Smooth muscle cell (in vitro differentiated cells): ENCODE measurements around the gene VENTX. TPM values are rescaled to one million over a fixed set of nuclear protein-coding genes. Genes with fewer than 3 reads are reported as not detected.

Experiments
- DNase-seq: peaks from one replicate; lab custom pipeline; 2025; ENCODE audit not compliant: unreplicated experiment; lab: John Stamatoyannopoulos, UW
- H2AFZ ChIP-seq: fragments of 200-600 bp; sonication (generic); 2 replicates; pipeline ENCODE4 v1.6.0; 2016; ENCODE audit warnings: antibody characterized with exemption, low read depth, mild to moderate bottlenecking
- H3F3A ChIP-seq: fragments of 200-600 bp; sonication (generic); 2 replicates; pipeline ENCODE4 v1.6.0; 2017; ENCODE audit warnings: antibody characterized with exemption, low read depth
- H3K27ac ChIP-seq: fragments of 200-600 bp; sonication (generic); 2 replicates; pipeline ENCODE4 v1.5.1; 2016; ENCODE audit warnings: low read depth, mild to moderate bottlenecking
- H3K27me3 ChIP-seq: fragments of 200-600 bp; sonication (generic); 2 replicates; pipeline ENCODE4 v1.6.1; 2016; ENCODE audit warnings: low read depth, mild to moderate bottlenecking
- H3K36me3 ChIP-seq: fragments of 200-600 bp; sonication (generic); 2 replicates; pipeline ENCODE4 v1.5.1; 2016; ENCODE audit warnings: low read depth
- H3K4me1 ChIP-seq: fragments of 200-600 bp; sonication (generic); 2 replicates; pipeline ENCODE4 v1.5.1; 2016; ENCODE audit warnings: low read depth
- H3K4me2 ChIP-seq: fragments of 200-600 bp; sonication (generic); 2 replicates; pipeline ENCODE4 v1.6.0; 2016; ENCODE audit warnings: mild to moderate bottlenecking
- H3K4me3 ChIP-seq: fragments of 200-600 bp; sonication (generic); 2 replicates; pipeline ENCODE4 v1.5.1; 2016; ENCODE audit warnings: mild to moderate bottlenecking
- H3K79me2 ChIP-seq: fragments of 200-600 bp; sonication (generic); 2 replicates; pipeline ENCODE4 v1.6.0; 2016; ENCODE audit warnings: low read depth, mild to moderate bottlenecking
- H3K9ac ChIP-seq: fragments of 200-600 bp; sonication (generic); 2 replicates; pipeline ENCODE4 v1.6.0; 2016; ENCODE audit warnings: low read depth
- H3K9me3 ChIP-seq: fragments of 200-600 bp; sonication (generic); replicated peaks from 2 replicates; pipeline ENCODE4 v1.5.1; 2016; ENCODE audit warnings: low read depth
- H4K20me1 ChIP-seq: fragments of 200-600 bp; sonication (generic); 2 replicates; pipeline ENCODE4 v1.6.0; 2016; ENCODE audit warnings: low read depth
- CTCF ChIP-seq: fragments of 200-600 bp; sonication (generic); IDR thresholded peaks from 2 replicates; pipeline ENCODE4 v1.5.1; 2017; ENCODE audit warnings: borderline replicate concordance, mild to moderate bottlenecking, antibody characterized with exemption; ENCODE audit not compliant: insufficient read depth, poor library complexity, severe bottlenecking
- WGBS: methylation state at CpG from one replicate; pipeline ENCODE4 v1.1.7; 2016; ENCODE audit warnings: low lambda C conversion rate; 5-methylcytosine and 5-hydroxymethylcytosine counted together
- polyA plus RNA-seq: library from polyadenylated mRNA; unstranded; fragments of >200 nt; fragmentation: Nextera tagmentation; extraction: Ambion mirVana; gene quantifications from 2 replicates; pipeline ENCODE4 v1.2.1, GENCODE V29; 2016
- total RNA-seq: library from RNA; depleted of rRNA; stranded (reverse); fragments of >200 nt; gene quantifications from 2 replicates; pipeline ENCODE4 v1.2.3, GENCODE V29; 2014

VENTX gene
- total and polyA plus RNA-seq, 2 experiments from 2014 or later: not detected

DNA sequence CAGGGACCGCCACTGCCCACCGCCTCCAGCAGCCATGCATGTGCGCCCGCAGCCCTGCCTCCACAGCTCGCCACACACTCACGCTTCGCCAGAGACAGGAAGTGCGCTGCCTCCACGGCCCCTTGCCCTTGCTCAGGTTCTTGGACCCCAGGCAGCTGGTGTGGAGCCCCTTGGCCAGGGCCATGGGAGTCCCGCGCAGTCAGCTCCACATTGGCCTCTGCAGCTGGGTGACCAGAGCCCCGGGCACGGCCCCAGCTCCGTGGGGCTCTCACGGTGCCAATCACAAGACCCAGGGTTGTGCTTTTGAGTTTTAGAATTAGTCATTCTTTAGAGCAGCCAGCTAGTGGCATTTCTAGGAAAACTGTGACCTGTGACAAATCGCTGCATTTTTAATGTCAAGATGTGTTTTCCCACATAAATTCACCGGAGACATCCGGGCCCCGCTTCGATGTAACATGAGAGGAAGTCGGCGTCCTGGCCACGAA is 11.9 kb upstream of the VENTX start:
- Histone ChIP-seq H3F3A (no peaks in the 10 kb centered on the region), H3K9ac (no peak overlapping the region), H3K36me3 (no peaks in the 10 kb centered on the region), H3K79me2 (no peaks in the 10 kb centered on the region), H3K4me2 (no peak overlapping the region), H4K20me1 (no peaks in the 10 kb centered on the region), H3K27me3 (peaks cover 40% of the 10 kb centered on the region), H3K27ac (no peak overlapping the region), H2AFZ (no peak overlapping the region), H3K4me3 (no peak overlapping the region), H3K9me3 (no peaks in the 10 kb centered on the region), H3K4me1 (no peaks in the 10 kb centered on the region)
- no peak for TF ChIP-seq CTCF
- no peak for DNase-seq
- 95% methylated on average over 23 of the region's 23 CpGs for WGBS

- Histone ChIP-seq H3K36me3 (no peaks in the 10 kb centered on the region), H3K9ac (no peak overlapping the region), H3K4me1 (no peaks in the 10 kb centered on the region), H3K79me2 (no peaks in the 10 kb centered on the region), H3K27ac (no peak overlapping the region), H3F3A (no peaks in the 10 kb centered on the region), H3K9me3 (no peaks in the 10 kb centered on the region), H3K4me2 (no peak overlapping the region), H4K20me1 (no peaks in the 10 kb centered on the region), H3K27me3 (peaks cover 42% of the 10 kb centered on the region), H3K4me3 (no peak overlapping the region), H2AFZ (no peak overlapping the region)
- no peak for DNase-seq
- 82% methylated on average over 30 of the region's 30 CpGs for WGBS
- TF ChIP-seq CTCF: no peak
Observed at GRCh38 chr10:133226251-133226808, 11.3 kb upstream of the VENTX start.

- Histone ChIP-seq H3K27me3 (peaks cover 51% of the 10 kb centered on the region), H3K4me3 (no peak overlapping the region), H3K4me2 (no peak overlapping the region), H3K9ac (no peak overlapping the region), H3K36me3 (no peaks in the 10 kb centered on the region), H3K27ac (no peak overlapping the region), H3K9me3 (no peaks in the 10 kb centered on the region), H4K20me1 (no peaks in the 10 kb centered on the region), H3K4me1 (no peaks in the 10 kb centered on the region), H2AFZ (no peak overlapping the region), H3K79me2 (no peaks in the 10 kb centered on the region), H3F3A (no peaks in the 10 kb centered on the region)
- 87% methylated on average over 15 of the region's 21 CpGs for WGBS
- DNase-seq: no peak
- no peak for TF ChIP-seq CTCF
Observed at GRCh38 chr10:133227256-133227655, 10.4 kb upstream of the VENTX start.
